CD14-positive monocyte (primary cell): ENCODE results near the gene HSPG2. TPM values are rescaled to one million over a fixed set of nuclear protein-coding genes. Genes with fewer than 3 reads are reported as not detected.

Experiments used
- DNase-seq, 3 donors: peaks; one replicate each; pipeline ENCODE4 v3.0.0-alpha.2; 2011 to 2022
- H2AFZ ChIP-seq: 2 replicates; pipeline ENCODE4 v1.6.0; 2012; ENCODE audit warnings: mild to moderate bottlenecking, low read depth, low read length, inconsistent platforms; ENCODE audit not compliant: insufficient read depth, poor library complexity, severe bottlenecking
- H3K27ac ChIP-seq, 2 donors: 1 replicate in 1 of 2; 2 replicates in 1 of 2; pipeline ENCODE4 v1.5.1; 2012 to 2013; ENCODE audit warnings: low read length in 2 of 2, control low read depth in 1 of 2, inconsistent platforms in 1 of 2, low read depth in 1 of 2, mild to moderate bottlenecking in 1 of 2
- H3K27me3 ChIP-seq, 2 donors: one replicate each; pipeline versions ENCODE4 v1.6.0 to v1.6.1; 2011 to 2013; ENCODE audit warnings: low read length in 2 of 2; ENCODE audit not compliant: control insufficient read depth in 2 of 2, insufficient read depth in 2 of 2
- H3K36me3 ChIP-seq, 2 donors: replicated peaks in 1 of 2; 1 replicate in 1 of 2; 2 replicates in 1 of 2; pipeline versions ENCODE4 v1.5.1 to v1.6.1; 2012 to 2013; ENCODE audit warnings: low read length in 2 of 2, control low read depth in 1 of 2, inconsistent platforms in 1 of 2, mild to moderate bottlenecking in 1 of 2; ENCODE audit not compliant: insufficient read depth in 2 of 2, control insufficient read depth in 1 of 2
- H3K4me1 ChIP-seq, 2 donors: 1 replicate in 1 of 2; 2 replicates in 1 of 2; pipeline versions ENCODE4 v1.5.1 to v1.6.1; 2012 to 2013; ENCODE audit warnings: low read length in 2 of 2, control low read depth in 1 of 2, inconsistent platforms in 1 of 2, mild to moderate bottlenecking in 1 of 2, moderate library complexity in 1 of 2; ENCODE audit not compliant: insufficient read depth in 2 of 2, control insufficient read depth in 1 of 2
- H3K4me2 ChIP-seq: replicated peaks from 2 replicates; pipeline ENCODE3; 2012; ENCODE audit warnings: low read length, moderate library complexity, mild to moderate bottlenecking; ENCODE audit not compliant: poor library complexity, severe bottlenecking; ENCODE audit errors: extremely low read depth
- H3K4me3 ChIP-seq, 3 experiments: fragments of 200-600 bp in 1 of 3; sonication (generic) in 1 of 3; replicated peaks in 1 of 3; 1 replicate in 2 of 3; 2 replicates in 1 of 3; pipeline ENCODE4 v1.5.1; 2011 to 2013; ENCODE audit warnings: low read length in 3 of 3, mild to moderate bottlenecking in 3 of 3, control low read depth in 2 of 3, low read depth in 2 of 3, inconsistent platforms in 1 of 3, moderate library complexity in 1 of 3
- H3K79me2 ChIP-seq: 2 replicates; pipeline ENCODE4 v1.6.0; 2012; ENCODE audit warnings: mild to moderate bottlenecking, control low read depth, inconsistent platforms, low read length, moderate library complexity; ENCODE audit not compliant: insufficient read depth
- H3K9ac ChIP-seq: 2 replicates; pipeline ENCODE4 v1.6.0; 2017; ENCODE audit warnings: low read length, mild to moderate bottlenecking; ENCODE audit not compliant: insufficient read depth, poor library complexity, severe bottlenecking
- H3K9me3 ChIP-seq, 2 donors: replicated peaks in 1 of 2; 1 replicate in 1 of 2; 2 replicates in 1 of 2; pipeline versions ENCODE4 v1.5.1 to v1.6.1; 2012 to 2013; ENCODE audit warnings: low read length in 2 of 2, control low read depth in 1 of 2; ENCODE audit not compliant: control insufficient read depth in 1 of 2, insufficient read depth in 1 of 2
- H4K20me1 ChIP-seq: 2 replicates; pipeline ENCODE4 v1.6.0; 2012; ENCODE audit warnings: mild to moderate bottlenecking, low read length, control low read depth, moderate library complexity; ENCODE audit not compliant: insufficient read depth
- H3K27ac Mint-ChIP-seq, 7 donors: one replicate each; pipeline ENCODE4 v1.8.0; 2020; ENCODE audit warnings: mild to moderate bottlenecking in 7 of 7, mixed read lengths in 7 of 7, moderate library complexity in 6 of 7, inconsistent platforms in 2 of 7
- H3K27me3 Mint-ChIP-seq, 3 donors: one replicate each; pipeline ENCODE4 v1.8.0; 2021 to 2022; ENCODE audit warnings: low read depth in 3 of 3, mild to moderate bottlenecking in 3 of 3, mixed read lengths in 3 of 3, moderate library complexity in 3 of 3, inconsistent platforms in 1 of 3
- H3K36me3 Mint-ChIP-seq, 2 donors: one replicate each; pipeline ENCODE4 v1.8.0; 2020; ENCODE audit warnings: mixed read lengths in 2 of 2, inconsistent platforms in 1 of 2, mild to moderate bottlenecking in 1 of 2
- H3K4me1 Mint-ChIP-seq: one replicate; pipeline ENCODE4 v1.8.0; 2020; ENCODE audit warnings: mild to moderate bottlenecking, mixed read lengths
- H3K4me3 Mint-ChIP-seq, 2 donors: one replicate each; pipeline ENCODE4 v1.8.0; 2020; ENCODE audit warnings: mild to moderate bottlenecking in 2 of 2, mixed read lengths in 2 of 2, moderate library complexity in 1 of 2
- H3K9me3 Mint-ChIP-seq, 7 donors: one replicate each; pipeline ENCODE4 v1.8.0; 2020 to 2022; ENCODE audit warnings: mixed read lengths in 7 of 7, mild to moderate bottlenecking in 6 of 7, moderate library complexity in 6 of 7, inconsistent platforms in 2 of 7
- WGBS: methylation state at CpG from one replicate; pipeline ENCODE4 v1.1.5; 2013; ENCODE audit warnings: missing lambda C conversion rate; ENCODE audit not compliant: insufficient coverage; 5-methylcytosine and 5-hydroxymethylcytosine counted together
- intact Hi-C, 2 donors: fragments of 100-400 bp; cut with micrococcal nuclease; formaldehyde crosslinking; loops; one replicate each; pipeline versions ENCODE4 v1.15.0 to v1.15.1; 2023
- polyA plus RNA-seq, 3 donors: library from polyadenylated mRNA; depleted of rRNA in 1 of 3; unstranded in 2 of 3; stranded (reverse) in 1 of 3; fragments of 300-500 nt in 2 of 3; fragments of >200 nt in 1 of 3; fragmentation: Illumina TruSeq in 2 of 3; gene quantifications; 1 replicate in 2 of 3; 2 replicates in 1 of 3; pipeline ENCODE4 v1.2.3, GENCODE V29; 2012 to 2021
- TF ChIP-seq, protein P1 (sequence below): fragments of 200-600 bp; IDR thresholded peaks from one replicate; pipeline ENCODE4 v1.8.0; 2022; ENCODE audit warnings: antibody characterized with exemption, mild to moderate bottlenecking

HSPG2 gene
- polyA plus RNA-seq, 3 donors = 0.44 TPM; not detected in 2

DNA sequence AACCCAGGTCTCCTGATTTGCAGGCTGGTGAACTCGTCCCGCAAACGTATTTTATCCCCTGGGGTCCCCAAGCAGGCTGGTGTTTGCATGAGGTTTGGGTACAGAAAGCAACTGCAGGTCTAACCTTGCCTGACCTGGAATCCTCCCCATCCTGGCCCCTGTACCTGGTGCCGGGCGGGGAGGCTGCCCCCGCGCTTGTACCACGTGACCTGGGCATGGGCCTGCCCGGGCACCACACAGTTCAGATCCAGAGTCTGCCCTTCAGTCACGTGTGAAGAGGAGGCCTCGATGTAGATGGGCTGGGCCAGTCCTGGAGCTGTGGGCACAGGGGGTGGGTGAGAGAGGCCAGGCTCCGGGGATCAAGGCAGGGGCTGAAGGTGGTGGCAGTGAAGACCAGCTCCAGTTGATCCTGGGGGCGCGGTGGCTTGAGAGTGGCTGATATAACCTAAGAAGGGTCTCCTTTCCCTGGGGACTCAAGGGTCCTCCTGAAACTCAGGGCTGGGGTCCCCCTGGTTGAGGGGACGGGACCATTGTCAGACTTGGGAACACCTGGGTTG is 94.4 kb downstream of the HSPG2 start:
- TF ChIP-seq, protein P1, sequence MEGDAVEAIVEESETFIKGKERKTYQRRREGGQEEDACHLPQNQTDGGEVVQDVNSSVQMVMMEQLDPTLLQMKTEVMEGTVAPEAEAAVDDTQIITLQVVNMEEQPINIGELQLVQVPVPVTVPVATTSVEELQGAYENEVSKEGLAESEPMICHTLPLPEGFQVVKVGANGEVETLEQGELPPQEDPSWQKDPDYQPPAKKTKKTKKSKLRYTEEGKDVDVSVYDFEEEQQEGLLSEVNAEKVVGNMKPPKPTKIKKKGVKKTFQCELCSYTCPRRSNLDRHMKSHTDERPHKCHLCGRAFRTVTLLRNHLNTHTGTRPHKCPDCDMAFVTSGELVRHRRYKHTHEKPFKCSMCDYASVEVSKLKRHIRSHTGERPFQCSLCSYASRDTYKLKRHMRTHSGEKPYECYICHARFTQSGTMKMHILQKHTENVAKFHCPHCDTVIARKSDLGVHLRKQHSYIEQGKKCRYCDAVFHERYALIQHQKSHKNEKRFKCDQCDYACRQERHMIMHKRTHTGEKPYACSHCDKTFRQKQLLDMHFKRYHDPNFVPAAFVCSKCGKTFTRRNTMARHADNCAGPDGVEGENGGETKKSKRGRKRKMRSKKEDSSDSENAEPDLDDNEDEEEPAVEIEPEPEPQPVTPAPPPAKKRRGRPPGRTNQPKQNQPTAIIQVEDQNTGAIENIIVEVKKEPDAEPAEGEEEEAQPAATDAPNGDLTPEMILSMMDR = no peak
- Histone ChIP-seq H4K20me1 (no peaks in the 10 kb centered on the region), H3K27me3 (no peaks in the 10 kb centered on the region), H3K9me3 (no peaks in the 10 kb centered on the region), H3K4me3 (no peak overlapping the region), H3K4me2 (no peak overlapping the region), H2AFZ (no peak overlapping the region), H3K27ac (no peak overlapping the region), H3K9ac (no peak overlapping the region), H3K36me3 (no peaks in the 10 kb centered on the region), H3K79me2 (no peaks in the 10 kb centered on the region), H3K4me1 (no peaks in the 10 kb centered on the region)
- Mint-ChIP-seq H3K9me3 (no peaks in the 10 kb centered on the region), H3K27me3 (peaks cover 0 to 2% (median 2%) of the 10 kb centered on the region in 3 donors), H3K27ac (no peak overlapping the region), H3K4me1 (no peaks in the 10 kb centered on the region), H3K4me3 (no peak overlapping the region), H3K36me3 (no peaks in the 10 kb centered on the region)
- WGBS = 95% methylated on average over 14 of the region's 15 CpGs
- intact Hi-C loops = no loop called here
- DNase-seq = no peak

DNA sequence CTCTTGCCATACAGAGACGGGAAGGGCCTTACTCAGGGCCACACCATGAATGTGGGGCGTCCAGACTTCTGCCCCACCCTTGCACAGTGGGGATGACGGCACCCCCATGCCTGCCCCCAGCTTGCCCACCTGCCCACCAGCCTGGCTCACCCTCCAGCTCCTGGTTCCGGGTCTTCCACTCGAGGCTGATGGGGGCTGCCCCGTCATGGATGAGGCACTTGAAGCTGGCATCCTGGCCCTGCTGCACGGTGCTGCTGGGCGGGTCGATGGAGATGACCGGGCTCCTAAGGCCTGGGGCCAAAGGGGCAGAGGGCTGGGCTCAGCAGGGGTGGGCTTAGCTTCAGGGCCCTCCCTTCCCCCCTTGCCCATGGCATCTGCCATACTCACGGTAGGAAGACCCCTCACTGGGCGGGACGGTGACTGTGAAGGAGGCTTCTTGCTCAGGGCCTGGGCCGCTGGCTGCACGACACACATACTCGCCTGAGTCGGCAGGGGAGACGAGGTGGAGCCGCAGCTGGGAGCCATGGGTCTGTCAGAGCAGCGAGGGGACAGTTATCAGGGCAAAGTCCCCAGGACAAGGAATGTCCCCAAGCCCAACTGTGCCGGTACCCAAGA is 95.2 kb downstream of the HSPG2 start:
- H4K20me1 ChIP-seq = no peaks in the 10 kb centered on the region
- H2AFZ ChIP-seq = no peak overlapping the region
- Mint-ChIP-seq H3K27ac (no peak overlapping the region), H3K36me3 (no peaks in the 10 kb centered on the region), H3K9me3 (no peaks in the 10 kb centered on the region), H3K4me1 (no peaks in the 10 kb centered on the region), H3K4me3 (no peak overlapping the region), H3K27me3 (peaks cover 0 to 2% (median 2%) of the 10 kb centered on the region in 3 donors)
- no peaks in the 10 kb centered on the region for H3K79me2 ChIP-seq
- DNase-seq = no peak
- intact Hi-C loops = no loop called here
- no peaks in the 10 kb centered on the region for H3K27me3 ChIP-seq
- no peak overlapping the region for H3K4me3 ChIP-seq
- TF ChIP-seq, protein P1 = no peak
- H3K4me2 ChIP-seq = no peak overlapping the region
- no peaks in the 10 kb centered on the region for H3K36me3 ChIP-seq
- no peak overlapping the region for H3K9ac ChIP-seq
- H3K9me3 ChIP-seq = no peaks in the 10 kb centered on the region
- H3K4me1 ChIP-seq = no peaks in the 10 kb centered on the region
- H3K27ac ChIP-seq = no peak overlapping the region
- WGBS = 98% methylated on average over 16 of the region's 21 CpGs
